ENCODE measurements around the gene TMEM225B.

- no peak for TF ChIP-seq CTCF (IDR thresholded peaks at IDR 0.05)
- no peak for TF ChIP-seq POLR2AphosphoS5 (IDR thresholded peaks at IDR 0.05)
- TF ChIP-seq POLR2A (IDR thresholded peaks at IDR 0.05) = no peak
Measured at GRCh38 chr7:99554939-99555338, 43.1 kb upstream of the TMEM225B start.
